K562 (cell line): ENCODE results near the gene GANAB. TPM values are rescaled to one million over a fixed set of nuclear protein-coding genes. Genes with fewer than 3 reads are reported as not detected.

Experiments
- ATAC-seq: fragments of 200-7000 bp; cut with Tn5 transposase; 3 replicates; pipeline ENCODE4 v1.9.1; 2020; ENCODE audit warnings: moderate library complexity
- BruUV-seq: library from RNA; stranded (reverse); fragments of 400-500 nt; replicated peaks from 2 replicates; lab custom pipeline; 2021; lab: Mats Ljungman, UMichigan
- CTCF ChIA-PET: fragments of 300-600 bp; formaldehyde crosslinking; extraction: SDS; loops from one replicate; lab custom pipeline; 2021; ENCODE audit warnings: low intra/inter-chr PET ratio; lab: Yijun Ruan, JAX
- POLR2A ChIA-PET: fragments of 300-600, 350-650 bp; sonication (Branson Sonifier 250); formaldehyde crosslinking; extraction: SDS; loops from one replicate; lab custom pipeline; 2021; ENCODE audit warnings: antibody characterized with exemption, inconsistent platforms; lab: Yijun Ruan, JAX
- DNase-seq, 4 experiments: peaks; one replicate each; pipeline versions ENCODE4 v3.0.0 to v3.0.0-alpha.2; 2011 to 2018; ENCODE audit warnings: low spot score in 3 of 4, mixed read lengths in 3 of 4; ENCODE audit errors: extremely low read depth in 1 of 4
- FAIRE-seq: peaks from 2 replicates; lab custom pipeline; 2011; peaks lifted over from hg19 to GRCh38; lab: Jason Lieb, UNC
- H2AFZ ChIP-seq: 2 replicates; pipeline ENCODE4 v1.6.0; 2011; ENCODE audit warnings: low read depth, low read length, control low read depth, inconsistent platforms
- H3K27ac ChIP-seq: fragments of 200-600 bp; 3 replicates; pipeline ENCODE4 v1.8.0; 2011; ENCODE audit warnings: low read depth, mild to moderate bottlenecking, control low read depth, inconsistent platforms, low read length, moderate library complexity, mixed read lengths; ENCODE audit errors: extremely low read depth
- H3K27me3 ChIP-seq, 2 experiments: fragments of 300-600 bp in 1 of 2; 2 replicates in 1 of 2; 3 replicates in 1 of 2; pipeline versions ENCODE4 v1.6.0 to v1.8.0; 2011; ENCODE audit warnings: inconsistent platforms in 2 of 2, low read length in 2 of 2, mild to moderate bottlenecking in 1 of 2, mixed read lengths in 1 of 2, moderate library complexity in 1 of 2; ENCODE audit not compliant: control insufficient read depth in 2 of 2, insufficient read depth in 2 of 2
- H3K36me3 ChIP-seq: fragments of 300-600 bp; 3 replicates; pipeline ENCODE4 v1.8.0; 2011; ENCODE audit warnings: mild to moderate bottlenecking, low read length, inconsistent platforms; ENCODE audit not compliant: control insufficient read depth, insufficient read depth
- H3K4me1 ChIP-seq, 2 experiments: fragments of 200-600 bp in 1 of 2; replicated peaks in 1 of 2; 2 replicates in 1 of 2; 3 replicates in 1 of 2; pipeline versions ENCODE4 v1.5.1 to v1.8.0; 2011; ENCODE audit warnings: inconsistent platforms in 2 of 2, low read length in 2 of 2, mild to moderate bottlenecking in 1 of 2, mixed read lengths in 1 of 2, moderate library complexity in 1 of 2; ENCODE audit not compliant: control insufficient read depth in 2 of 2, insufficient read depth in 2 of 2
- H3K4me2 ChIP-seq: 2 replicates; pipeline ENCODE4 v1.6.1; 2011; ENCODE audit warnings: low read length, control low read depth, inconsistent platforms, mixed read lengths; ENCODE audit not compliant: insufficient read depth
- H3K4me3 ChIP-seq: fragments of 200-600 bp; sonication (generic), shearing (Covaris generic); 2 replicates; pipeline ENCODE4 v1.5.1; 2016; ENCODE audit warnings: control low read depth, inconsistent platforms
- H3K79me2 ChIP-seq: fragments of 200-600 bp; 3 replicates; pipeline ENCODE4 v1.8.0; 2011; ENCODE audit warnings: low read length, inconsistent platforms; ENCODE audit not compliant: control insufficient read depth, insufficient read depth
- H3K9ac ChIP-seq, 2 experiments: 2 replicates each; pipeline versions ENCODE4 v1.6.0 to v1.6.1; 2011; ENCODE audit warnings: low read depth in 2 of 2, low read length in 2 of 2, control low read depth in 1 of 2, inconsistent platforms in 1 of 2, mild to moderate bottlenecking in 1 of 2, mixed read lengths in 1 of 2; ENCODE audit not compliant: insufficient read depth in 1 of 2
- H3K9me1 ChIP-seq: one replicate; pipeline ENCODE4 v1.6.0; 2011; ENCODE audit warnings: inconsistent platforms, mild to moderate bottlenecking, low read length, moderate library complexity; ENCODE audit not compliant: control insufficient read depth, insufficient read depth
- H3K9me3 ChIP-seq: replicated peaks from 2 replicates; pipeline ENCODE4 v1.5.1; 2011; ENCODE audit warnings: low read depth, low read length, inconsistent platforms; ENCODE audit not compliant: control insufficient read depth, insufficient read depth
- H4K20me1 ChIP-seq: replicated peaks from 2 replicates; pipeline ENCODE4 v1.6.1; 2011; ENCODE audit warnings: low read length, inconsistent platforms, mixed read lengths; ENCODE audit not compliant: control insufficient read depth, insufficient read depth
- KLF6 ChIP-seq: fragments of 250-450 bp; sonication (Bioruptor Pico); IDR thresholded peaks from 2 replicates; pipeline ENCODE4 v1.4.0; 2020; ENCODE audit warnings: mild to moderate bottlenecking, moderate library complexity, borderline replicate concordance
- NKRF ChIP-seq: fragments of 450-650 bp; IDR thresholded peaks from 2 replicates; pipeline ENCODE4 v1.6.1; 2016; ENCODE audit warnings: borderline replicate concordance
- NRF1 ChIP-seq, 2 experiments: fragments of 450-650 bp; IDR thresholded peaks in 1 of 2; conservative IDR thresholded peaks in 1 of 2; 2 replicates each; pipeline ENCODE4 v1.6.1; 2014; ENCODE audit warnings: mild to moderate bottlenecking in 2 of 2
- POLR2H ChIP-seq: IDR thresholded peaks from 2 replicates; pipeline ENCODE4 v1.6.1; 2016; ENCODE audit warnings: missing genetic modification characterization, low read depth, mild to moderate bottlenecking, control low read depth, missing compliant biosample characterization, moderate library complexity
- SAFB ChIP-seq: fragments of 200-400 bp; formaldehyde crosslinking; IDR thresholded peaks from 2 replicates; pipeline ENCODE4 v1.6.1; 2017; ENCODE audit warnings: low read depth, low read length, borderline replicate concordance
- SMAD4 ChIP-seq: fragments of 250-450 bp; sonication (Bioruptor Pico); conservative IDR thresholded peaks from 2 replicates; pipeline ENCODE4 v1.8.0; 2021; ENCODE audit warnings: inconsistent platforms, mild to moderate bottlenecking, moderate library complexity
- ZBTB33 ChIP-seq: sonication (generic); formaldehyde crosslinking; IDR thresholded peaks from 2 replicates; pipeline ENCODE4 v1.8.1; 2023; ENCODE audit warnings: mild to moderate bottlenecking, missing genetic modification reagents
- ZBTB34 ChIP-seq: fragments of 250-450 bp; sonication (Bioruptor Pico); IDR thresholded peaks from 2 replicates; pipeline ENCODE4 v1.8.0; 2021; ENCODE audit warnings: mild to moderate bottlenecking, moderate library complexity
- ZBTB43 ChIP-seq: sonication (generic); formaldehyde crosslinking; IDR thresholded peaks from 2 replicates; pipeline ENCODE4 v1.8.0; 2023; ENCODE audit warnings: mild to moderate bottlenecking, missing genetic modification reagents
- ZNF695 ChIP-seq: fragments of 450-650 bp; formaldehyde crosslinking; IDR thresholded peaks from 2 replicates; pipeline ENCODE4 v1.4.0; 2020; ENCODE audit warnings: mild to moderate bottlenecking, moderate library complexity
- ZNF740 ChIP-seq, 3 experiments: fragments of 200-800 bp in 1 of 3; sonication (Bioruptor generic) in 1 of 3; sonication (generic) in 1 of 3; formaldehyde crosslinking in 1 of 3; IDR thresholded peaks; 2 replicates each; pipeline versions ENCODE4 v1.6.1 to v1.8.0; 2016 to 2022; ENCODE audit warnings: mild to moderate bottlenecking in 2 of 3, missing compliant biosample characterization in 2 of 3, missing genetic modification characterization in 2 of 3, missing genetic modification reagents in 1 of 3
- WGBS: fragments of 100-300 bp; shearing (Covaris generic); methylation state at CpG from one replicate; pipeline ENCODE4 v1.1.6; 2016; ENCODE audit warnings: low coverage, mixed read lengths; ENCODE audit not compliant: insufficient coverage; ENCODE audit errors: missing lambda C conversion rate; 5-methylcytosine and 5-hydroxymethylcytosine counted together
- in situ Hi-C: fragments of 300-500 bp; cut with MboI; formaldehyde crosslinking; loops from 4 replicates; pipeline ENCODE4 v1.15.0; 2018; ENCODE audit warnings: inconsistent platforms, mixed read lengths
- intact Hi-C: fragments of 100-400 bp; cut with micrococcal nuclease; formaldehyde crosslinking; loops from 2 replicates; pipeline ENCODE4 v1.14.2; 2022
- polyA plus RNA-seq, 8 experiments: library from polyadenylated mRNA; depleted of rRNA in 4 of 8; stranded (reverse) in 5 of 8; unstranded in 3 of 8; fragments of >200 nt; fragmentation: Nextera tagmentation in 2 of 8; fragmentation: Illumina TruSeq in 1 of 8; extraction: Ambion mirVana in 2 of 8; extraction: Trizol in 1 of 8; gene quantifications; 2 replicates each; pipeline versions ENCODE4 v1.2.1 to v1.2.3, GENCODE V29; 2011 to 2014; ENCODE audit warnings: inconsistent platforms in 1 of 8, missing spikeins in 1 of 8
- total RNA-seq, 7 experiments: library from RNA; depleted of rRNA in 6 of 7; stranded (reverse); fragments of >200 nt in 6 of 7; fragmentation: Illumina TruSeq in 2 of 7; extraction: Trizol in 2 of 7; gene quantifications; 2 replicates each; pipeline versions ENCODE4 v1.2.1 to v1.2.3, GENCODE V29; 2011 to 2021; ENCODE audit warnings: low replicate concordance in 1 of 7

Gene GANAB
- total and polyA plus RNA-seq, 9 of the 15 experiments (the other 6 are each of a cell fraction or from before 2014, with no cell fraction given), result 6.5 to 284 (median 161) TPM

- Histone ChIP-seq H3K9ac (peak within 1 kb of the TSS; percentile 86 to 95), H2AFZ (peak within 1 kb of the TSS; percentile 89), H3K4me2 (peak within 1 kb of the TSS; percentile 98), H3K27me3 (no peaks in the 10 kb centered on the region), H3K27ac (peak within 1 kb of the TSS; percentile 90), H3K9me1 (no peaks in the 10 kb centered on the region), H4K20me1 (no peaks in the 10 kb centered on the region), H3K36me3 (peaks cover 69% of the 10 kb centered on the region), H3K4me3 (peak within 1 kb of the TSS; percentile 63), H3K9me3 (no peaks in the 10 kb centered on the region), H3K79me2 (peaks cover 52% of the 10 kb centered on the region), H3K4me1 (peaks cover 24 to 25% of the 10 kb centered on the region in 2 experiments)
- DNase-seq, result peak; percentile 81 to 99 (median 86)
- under 1% methylated on average over 58 of the region's 58 CpGs for WGBS
- intact Hi-C loops (loop anchor here (2.0 to 10.0 kb wide), 5 partner anchors 101 to 293 kb away; partner anchors contain the start of genes HNRNPUL2, SLC3A2 and TTC9C), in situ Hi-C loops (no loop called here)
- CTCF ChIA-PET, result interaction anchor here (0.6 kb wide), 1 partner anchor 178 kb away, joined by 3 read pairs; no protein-coding TSS in a partner anchor
- ATAC-seq, result peak; percentile 91
- POLR2A ChIA-PET, result interaction anchor here (0.5 to 2.9 kb wide), 49 partner anchors 9 to 1229 kb away, joined by 3 to 45 read pairs (median 5); partner anchors contain the start of genes AHNAK, B3GAT3, BSCL2 and C11orf98
- FAIRE-seq, result peak; percentile 100
- BruUV-seq, result TSS peak; percentile 99
- peak; percentile 67 to 72 for TF ChIP-seq NRF1 (conservative IDR thresholded peaks at IDR 0.05 in 1 of 2, IDR thresholded peaks at IDR 0.05 in 1 of 2)
- no peak for TF ChIP-seq SAFB
- peak; percentile 90 for TF ChIP-seq POLR2H (tag)
- no peak for TF ChIP-seq ZNF695
- 0 out of 2 replicates have a peak, but pooled peaks have one; percentile 36 for TF ChIP-seq ZNF740 (CRISPR knock-in tag; IDR thresholded peaks at IDR 0.05)
- no peak for TF ChIP-seq ZNF740 (tag; IDR thresholded peaks at IDR 0.05)
- 0 out of 2 replicates have a peak, but pooled peaks have one; percentile 33 for TF ChIP-seq ZBTB43 (CRISPR knock-in tag)
- TF ChIP-seq ZBTB33 (CRISPR knock-in tag), result peak; percentile 82
- 0 out of 2 replicates have a peak, but pooled peaks have one; percentile 16 for TF ChIP-seq ZBTB34 (CRISPR knock-in tag)
- no peak for TF ChIP-seq KLF6 (CRISPR knock-in tag)
- TF ChIP-seq SMAD4 (CRISPR knock-in tag), result peak; percentile 82
- peak; percentile 25; the same call in 1 of the 2 replicates for TF ChIP-seq NKRF
Observed at GRCh38 chr11:62591448-62592145, 54.8 kb downstream of the GANAB start, which contains the start of gene TUT1. TSS of gene TUT1 (minus strand) at chr11:62591523. CDS start at chr11:62591485, 38 bp downstream.
